GM19324 (cell line): ENCODE results near the gene NELFB.
"Not testable (repeated sequence)": the region's sequence is repeated elsewhere in the genome, so short reads cannot be mapped to it uniquely, and the experiment has no call there.

ENCODE experiments used
- ATAC-seq: cut with Tn5 transposase; IDR thresholded peaks from one replicate; pipeline ENCODE4 v1.9.1; 2021; ENCODE audit warnings: mild to moderate bottlenecking, moderate library complexity; ENCODE audit not compliant: unreplicated experiment, low FRiP score

Gene NELFB

GRCh38 chr9:137234055-137234697 is 21.0 kb upstream of the NELFB start:
- no peak for ATAC-seq

GRCh38 chr9:137234758-137235423 is 20.2 kb upstream of the NELFB start:
- no peak for ATAC-seq

- ATAC-seq = no peak
Measured at GRCh38 chr9:137235424-137236237, 19.5 kb upstream of the NELFB start.

GRCh38 chr9:137236238-137236935 is 18.7 kb upstream of the NELFB start:
- ATAC-seq = no peak

- no peak for ATAC-seq
Measured at GRCh38 chr9:137236936-137237421, 18.1 kb upstream of the NELFB start.

- no peak for ATAC-seq
Measured at GRCh38 chr9:137237759-137238726, 17.1 kb upstream of the NELFB start.

- ATAC-seq = not testable (repeated sequence)
Measured at GRCh38 chr9:137239541-137240200, 15.5 kb upstream of the NELFB start.

- peak; percentile 30 for ATAC-seq
Measured at GRCh38 chr9:137240318-137240840, 14.7 kb upstream of the NELFB start.

GRCh38 chr9:137240841-137241489 is 14.2 kb upstream of the NELFB start, which contains the start of gene TUBB4B:
TUBB4B (plus strand) TSS chr9:137241287; CDS start chr9:137241361, 74 bp downstream.
- ATAC-seq = peak; percentile 85

GRCh38 chr9:137241490-137242268 is 13.4 kb upstream of the NELFB start:
- ATAC-seq = peak; percentile 6

GRCh38 chr9:137242269-137243203 is 12.6 kb upstream of the NELFB start:
- ATAC-seq = no peak

GRCh38 chr9:137243266-137243625 is 11.9 kb upstream of the NELFB start:
- ATAC-seq = not testable (repeated sequence)

- no peak for ATAC-seq
Measured at GRCh38 chr9:137243626-137244485, 11.3 kb upstream of the NELFB start.

- ATAC-seq = no peak
Measured at GRCh38 chr9:137244486-137245449, 10.4 kb upstream of the NELFB start.
